ENCODE measurements around the gene SLIT1.

The SLIT1 gene

GRCh38 chr10:97066877-97067555 is 118.7 kb downstream of the SLIT1 start:
- H3K27ac ChIP-seq (ENCODE audit: low read length) = no peak overlapping the region
- 0 out of 2 replicates have a peak, but pooled peaks cover 2% of the 10 kb centered on the region for H3K4me1 ChIP-seq (ENCODE audit: control insufficient read depth, insufficient read depth, low read length)
- no peak for DNase-seq (ENCODE audit: low read depth, low spot score)
- no peaks in the 10 kb centered on the region for H3K27me3 ChIP-seq (ENCODE audit: control insufficient read depth, insufficient read depth, low read length)
- no peaks in the 10 kb centered on the region for H3K9me3 ChIP-seq (ENCODE audit: control insufficient read depth, insufficient read depth, low read length)
- H3K4me3 ChIP-seq (ENCODE audit: low read length) = no peak overlapping the region
- no CpG with 5 or more reads among the region's 13 CpGs for WGBS (ENCODE audit: insufficient coverage, insufficient read length)
- no peaks in the 10 kb centered on the region for H3K36me3 ChIP-seq (ENCODE audit: control insufficient read depth, insufficient read depth, low read length)

GRCh38 chr10:97065686-97066660 is 119.8 kb downstream of the SLIT1 start:
- Histone ChIP-seq H3K9me3 (ENCODE audit: control insufficient read depth, insufficient read depth, low read length) (no peaks in the 10 kb centered on the region), H3K27ac (ENCODE audit: low read length) (no peak overlapping the region), H3K4me3 (ENCODE audit: low read length) (no peak overlapping the region), H3K27me3 (ENCODE audit: control insufficient read depth, insufficient read depth, low read length) (no peaks in the 10 kb centered on the region), H3K36me3 (ENCODE audit: control insufficient read depth, insufficient read depth, low read length) (no peaks in the 10 kb centered on the region), H3K4me1 (ENCODE audit: control insufficient read depth, insufficient read depth, low read length) (0 out of 2 replicates have a peak, but pooled peaks cover 2% of the 10 kb centered on the region)
- DNase-seq (ENCODE audit: low read depth, low spot score) = no peak
- WGBS (ENCODE audit: insufficient coverage, insufficient read length) = no CpG with 5 or more reads among the region's 18 CpGs

GRCh38 chr10:97065128-97065527 is 120.6 kb downstream of the SLIT1 start:
- no peak for DNase-seq (ENCODE audit: low read depth, low spot score)
- H3K27me3 ChIP-seq (ENCODE audit: control insufficient read depth, insufficient read depth, low read length) = no peaks in the 10 kb centered on the region
- no CpG with 5 or more reads among the region's 1 CpG for WGBS (ENCODE audit: insufficient coverage, insufficient read length)
- H3K4me3 ChIP-seq (ENCODE audit: low read length) = no peak overlapping the region
- no peaks in the 10 kb centered on the region for H3K9me3 ChIP-seq (ENCODE audit: control insufficient read depth, insufficient read depth, low read length)
- 0 out of 2 replicates have a peak, but pooled peaks cover 2% of the 10 kb centered on the region for H3K4me1 ChIP-seq (ENCODE audit: control insufficient read depth, insufficient read depth, low read length)
- H3K27ac ChIP-seq (ENCODE audit: low read length) = no peak overlapping the region
- no peaks in the 10 kb centered on the region for H3K36me3 ChIP-seq (ENCODE audit: control insufficient read depth, insufficient read depth, low read length)

GRCh38 chr10:97063983-97064837 is 121.5 kb downstream of the SLIT1 start:
- H3K36me3 ChIP-seq (ENCODE audit: control insufficient read depth, insufficient read depth, low read length) = no peaks in the 10 kb centered on the region
- no peak for DNase-seq (ENCODE audit: low read depth, low spot score)
- WGBS (ENCODE audit: insufficient coverage, insufficient read length) = no CpG with 5 or more reads among the region's 24 CpGs
- no peak overlapping the region for H3K4me3 ChIP-seq (ENCODE audit: low read length)
- no peaks in the 10 kb centered on the region for H3K27me3 ChIP-seq (ENCODE audit: control insufficient read depth, insufficient read depth, low read length)
- 0 out of 2 replicates have a peak, but pooled peaks cover 2% of the 10 kb centered on the region for H3K4me1 ChIP-seq (ENCODE audit: control insufficient read depth, insufficient read depth, low read length)
- H3K27ac ChIP-seq (ENCODE audit: low read length) = no peak overlapping the region
- no peaks in the 10 kb centered on the region for H3K9me3 ChIP-seq (ENCODE audit: control insufficient read depth, insufficient read depth, low read length)

- Histone ChIP-seq H3K9me3 (ENCODE audit: control insufficient read depth, insufficient read depth, low read length) (no peaks in the 10 kb centered on the region), H3K27ac (ENCODE audit: low read length) (no peak overlapping the region), H3K36me3 (ENCODE audit: control insufficient read depth, insufficient read depth, low read length) (no peaks in the 10 kb centered on the region), H3K4me1 (ENCODE audit: control insufficient read depth, insufficient read depth, low read length) (0 out of 2 replicates have a peak, but pooled peaks cover 2% of the 10 kb centered on the region), H3K27me3 (ENCODE audit: control insufficient read depth, insufficient read depth, low read length) (no peaks in the 10 kb centered on the region), H3K4me3 (ENCODE audit: low read length) (no peak overlapping the region)
- no CpG with 5 or more reads among the region's 20 CpGs for WGBS (ENCODE audit: insufficient coverage, insufficient read length)
- no peak for DNase-seq (ENCODE audit: low read depth, low spot score)
Measured at GRCh38 chr10:97063271-97063982, 122.3 kb downstream of the SLIT1 start.

- no peaks in the 10 kb centered on the region for H3K9me3 ChIP-seq (ENCODE audit: control insufficient read depth, insufficient read depth, low read length)
- no peak overlapping the region for H3K27ac ChIP-seq (ENCODE audit: low read length)
Measured at GRCh38 chr10:97062456-97062855, 123.3 kb downstream of the SLIT1 start.

GRCh38 chr10:97062046-97062445 is 123.7 kb downstream of the SLIT1 start:
- no CpG with 5 or more reads among the region's 5 CpGs for WGBS (ENCODE audit: insufficient coverage, insufficient read length)

More at GRCh38 chr10:97062456-97062855, 123.3 kb downstream of the SLIT1 start:
- Histone ChIP-seq H3K27me3 (ENCODE audit: control insufficient read depth, insufficient read depth, low read length) (no peaks in the 10 kb centered on the region), H3K36me3 (ENCODE audit: control insufficient read depth, insufficient read depth, low read length) (no peaks in the 10 kb centered on the region), H3K4me1 (ENCODE audit: control insufficient read depth, insufficient read depth, low read length) (0 out of 2 replicates have a peak, but pooled peaks cover 2% of the 10 kb centered on the region), H3K4me3 (ENCODE audit: low read length) (no peak overlapping the region)
- DNase-seq (ENCODE audit: low read depth, low spot score) = no peak
- no CpG with 5 or more reads among the region's 7 CpGs for WGBS (ENCODE audit: insufficient coverage, insufficient read length)

GRCh38 chr10:97061423-97061822 is 124.3 kb downstream of the SLIT1 start:
- no peaks in the 10 kb centered on the region for H3K4me1 ChIP-seq (ENCODE audit: control insufficient read depth, insufficient read depth, low read length)
- H3K4me3 ChIP-seq (ENCODE audit: low read length) = no peak overlapping the region
- H3K27me3 ChIP-seq (ENCODE audit: control insufficient read depth, insufficient read depth, low read length) = no peaks in the 10 kb centered on the region
- WGBS (ENCODE audit: insufficient coverage, insufficient read length) = no CpG with 5 or more reads among the region's 2 CpGs
- no peak for DNase-seq (ENCODE audit: low read depth, low spot score)
- H3K9me3 ChIP-seq (ENCODE audit: control insufficient read depth, insufficient read depth, low read length) = no peaks in the 10 kb centered on the region
- no peaks in the 10 kb centered on the region for H3K36me3 ChIP-seq (ENCODE audit: control insufficient read depth, insufficient read depth, low read length)
- no peak overlapping the region for H3K27ac ChIP-seq (ENCODE audit: low read length)

More at GRCh38 chr10:97062046-97062445, 123.7 kb downstream of the SLIT1 start:
- Histone ChIP-seq H3K4me3 (ENCODE audit: low read length) (no peak overlapping the region), H3K27ac (ENCODE audit: low read length) (no peak overlapping the region), H3K9me3 (ENCODE audit: control insufficient read depth, insufficient read depth, low read length) (no peaks in the 10 kb centered on the region), H3K36me3 (ENCODE audit: control insufficient read depth, insufficient read depth, low read length) (no peaks in the 10 kb centered on the region), H3K4me1 (ENCODE audit: control insufficient read depth, insufficient read depth, low read length) (0 out of 2 replicates have a peak, but pooled peaks cover 1% of the 10 kb centered on the region), H3K27me3 (ENCODE audit: control insufficient read depth, insufficient read depth, low read length) (no peaks in the 10 kb centered on the region)
- no peak for DNase-seq (ENCODE audit: low read depth, low spot score)

- Histone ChIP-seq H3K27ac (ENCODE audit: low read length) (no peak overlapping the region), H3K9me3 (ENCODE audit: control insufficient read depth, insufficient read depth, low read length) (no peaks in the 10 kb centered on the region), H3K4me1 (ENCODE audit: control insufficient read depth, insufficient read depth, low read length) (no peaks in the 10 kb centered on the region), H3K27me3 (ENCODE audit: control insufficient read depth, insufficient read depth, low read length) (no peaks in the 10 kb centered on the region), H3K4me3 (ENCODE audit: low read length) (no peak overlapping the region), H3K36me3 (ENCODE audit: control insufficient read depth, insufficient read depth, low read length) (no peaks in the 10 kb centered on the region)
- no CpG with 5 or more reads among the region's 15 CpGs for WGBS (ENCODE audit: insufficient coverage, insufficient read length)
- DNase-seq (ENCODE audit: low read depth, low spot score) = no peak
Measured at GRCh38 chr10:97060441-97061084, 125.2 kb downstream of the SLIT1 start.
